GM04504 (cell line): ENCODE measurements around the gene CD109.
"Not testable (repeated sequence)": the region's sequence is repeated elsewhere in the genome, so short reads cannot be mapped to it uniquely, and the experiment has no call there.

Source experiments
- DNase-seq: peaks from one replicate; pipeline ENCODE4 v3.0.0-alpha.2; 2012; ENCODE audit warnings: low read depth

Gene CD109

DNA sequence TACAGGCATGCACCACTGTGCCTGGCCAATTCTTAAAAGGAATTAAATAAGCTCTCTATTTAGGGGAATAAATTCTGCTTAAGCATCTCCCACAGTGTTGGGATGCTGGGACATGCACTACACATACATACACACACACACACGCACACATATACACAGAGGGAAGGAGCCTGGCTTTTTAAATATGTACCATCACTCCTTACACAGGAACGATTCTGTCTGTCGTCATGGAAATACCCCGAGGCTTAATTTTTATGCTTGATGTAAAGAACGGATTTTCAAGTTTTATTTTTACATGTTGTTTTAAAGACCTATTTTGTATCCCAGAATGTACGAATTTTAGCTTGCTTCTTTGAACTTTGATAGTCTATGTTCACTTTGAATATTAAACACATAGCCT lies 95.3 kb downstream of the CD109 start:
- DNase-seq, result no peak

DNA sequence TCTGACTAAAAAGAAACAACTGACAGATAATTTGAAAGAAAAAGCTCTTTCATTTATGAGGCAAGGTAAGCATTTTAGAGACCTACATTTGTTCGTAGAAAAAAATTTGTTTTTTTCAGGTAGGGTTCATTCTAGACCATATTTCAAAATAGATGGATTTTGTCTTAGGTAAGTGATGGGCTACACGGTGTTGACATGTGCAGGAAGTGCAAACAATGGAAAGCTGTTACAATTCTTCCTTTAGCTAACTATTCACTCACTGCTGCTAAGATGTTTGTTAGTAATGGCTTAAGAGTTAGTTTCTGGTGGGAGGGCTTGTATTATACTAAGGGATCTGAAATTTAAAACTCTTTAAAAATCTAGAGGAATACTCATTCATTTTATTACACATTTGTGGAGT lies 96.7 kb downstream of the CD109 start:
- no peak for DNase-seq

DNA sequence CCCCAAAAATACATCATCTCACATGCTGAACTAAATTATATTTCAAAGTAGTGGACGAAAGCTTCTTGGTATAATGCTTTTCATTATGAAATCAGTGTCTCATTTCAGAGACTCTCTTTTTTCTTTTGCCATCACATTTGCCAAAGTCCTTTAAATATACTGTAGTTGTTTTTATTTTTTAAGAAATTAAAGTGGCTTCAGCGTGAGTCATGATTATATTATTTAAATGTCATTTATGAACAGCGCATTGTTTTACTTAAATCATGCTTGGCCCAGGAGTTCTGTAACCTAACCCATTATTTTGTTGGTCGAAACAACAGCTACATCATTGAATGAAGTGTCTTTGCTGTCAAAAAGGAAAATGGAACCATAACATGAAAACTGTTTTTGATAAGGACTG lies 100.9 kb downstream of the CD109 start:
- no peak for DNase-seq

DNA sequence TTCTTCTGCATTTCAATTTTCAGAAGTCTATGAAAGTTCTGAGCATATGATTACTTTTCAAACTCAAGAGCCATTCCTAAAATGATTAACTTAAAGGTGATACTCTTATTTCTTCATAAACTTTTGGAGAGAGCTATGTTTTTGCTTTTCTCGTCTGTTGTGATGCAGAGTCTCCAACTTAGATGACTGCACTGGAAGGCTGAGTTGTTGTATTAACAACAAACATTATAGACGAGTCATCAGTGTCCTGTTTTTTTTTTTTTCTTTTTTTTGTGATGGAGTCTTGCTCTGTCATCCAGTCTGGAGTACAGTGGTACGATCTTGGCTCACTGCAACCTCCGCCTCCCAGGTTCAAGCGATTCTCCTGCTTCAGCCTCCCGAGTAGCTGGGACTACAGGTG lies 101.9 kb downstream of the CD109 start:
- no peak for DNase-seq

DNA sequence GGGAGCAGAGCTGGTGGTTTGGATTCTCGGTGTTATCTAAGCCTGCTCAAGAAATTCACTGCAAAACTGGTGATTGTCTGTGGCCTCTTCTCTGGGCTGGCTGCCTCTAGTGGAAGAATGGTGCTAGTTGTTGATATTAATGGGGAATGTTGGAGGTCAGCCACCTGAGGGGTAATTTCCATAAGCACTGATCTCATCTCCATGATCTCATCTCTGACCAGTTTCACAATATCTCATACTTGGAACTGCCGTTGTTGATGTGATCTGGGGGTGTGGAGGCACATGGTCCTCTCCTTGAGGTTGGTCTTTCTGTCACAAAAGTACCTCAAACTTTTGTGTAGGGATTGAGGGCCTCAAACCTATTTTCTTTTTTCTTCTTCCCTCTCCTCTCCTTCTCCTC lies 102.6 kb downstream of the CD109 start:
- DNase-seq, result peak; percentile 95

DNA sequence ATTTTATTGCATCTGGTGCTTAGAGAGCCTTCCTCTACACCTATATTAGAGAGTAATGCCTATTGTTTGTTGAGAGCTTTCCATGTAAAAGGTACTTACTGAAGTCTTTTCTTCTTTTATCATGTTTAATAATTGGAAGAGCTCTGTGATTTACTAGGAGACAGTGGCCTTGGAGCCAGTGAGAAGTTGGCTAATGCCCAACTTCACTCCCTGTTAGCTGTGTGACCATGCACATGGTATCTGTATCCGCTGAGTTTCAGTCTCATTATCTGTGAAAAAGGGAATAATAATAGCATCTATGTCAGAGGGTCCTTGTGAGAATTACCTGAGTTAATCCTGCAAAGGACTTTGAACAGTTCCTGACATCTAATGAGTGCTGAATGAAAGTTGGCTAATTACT lies 105.0 kb downstream of the CD109 start:
- DNase-seq, result no peak

DNA sequence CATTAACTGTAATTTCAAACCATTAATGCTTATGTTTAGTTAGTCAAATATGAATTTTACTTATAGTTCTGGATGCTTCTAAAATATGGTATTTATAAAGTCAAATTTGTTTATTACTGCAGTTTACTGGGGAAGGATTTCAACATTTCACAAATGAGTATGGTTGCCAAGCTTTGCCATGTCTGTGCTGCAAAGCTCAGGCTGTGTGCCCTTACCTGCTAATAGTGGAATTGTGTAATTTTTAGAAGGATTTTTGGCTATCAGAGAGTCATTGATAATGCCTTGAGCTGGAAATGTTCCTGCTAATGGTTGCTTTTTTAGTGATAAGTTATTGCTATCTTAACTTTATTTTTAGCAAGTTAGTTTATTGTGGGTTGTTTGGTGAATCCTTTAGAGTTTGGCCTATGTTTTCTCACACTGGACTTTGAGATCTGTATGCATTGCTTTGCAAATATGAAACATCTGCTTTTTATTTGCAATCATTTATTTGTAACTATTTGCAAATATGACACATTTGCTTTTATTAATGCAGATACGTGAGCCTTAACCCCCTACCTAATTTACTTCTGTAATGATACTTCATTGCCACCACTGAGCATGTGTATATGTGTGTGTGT lies 105.8 kb downstream of the CD109 start:
- no peak for DNase-seq

DNA sequence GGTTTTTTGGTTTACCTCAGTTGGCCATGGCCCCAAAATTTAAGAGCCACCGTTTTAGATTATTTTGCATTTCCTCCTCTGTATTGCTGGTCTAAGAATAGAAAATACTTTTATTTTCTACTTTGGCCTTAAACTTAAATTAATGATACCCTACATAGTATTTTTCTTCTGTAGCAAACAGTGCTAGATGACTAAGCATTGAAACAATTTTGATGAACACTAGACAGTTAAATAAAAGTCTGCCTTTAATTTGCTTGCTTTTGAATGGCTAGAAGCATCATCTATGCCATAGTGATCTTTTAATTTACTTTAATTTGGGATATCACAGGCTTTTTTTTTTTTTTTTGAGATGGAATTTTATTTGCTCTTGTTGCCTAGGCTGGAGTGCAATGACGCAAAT lies 106.4 kb downstream of the CD109 start:
- no peak for DNase-seq

DNA sequence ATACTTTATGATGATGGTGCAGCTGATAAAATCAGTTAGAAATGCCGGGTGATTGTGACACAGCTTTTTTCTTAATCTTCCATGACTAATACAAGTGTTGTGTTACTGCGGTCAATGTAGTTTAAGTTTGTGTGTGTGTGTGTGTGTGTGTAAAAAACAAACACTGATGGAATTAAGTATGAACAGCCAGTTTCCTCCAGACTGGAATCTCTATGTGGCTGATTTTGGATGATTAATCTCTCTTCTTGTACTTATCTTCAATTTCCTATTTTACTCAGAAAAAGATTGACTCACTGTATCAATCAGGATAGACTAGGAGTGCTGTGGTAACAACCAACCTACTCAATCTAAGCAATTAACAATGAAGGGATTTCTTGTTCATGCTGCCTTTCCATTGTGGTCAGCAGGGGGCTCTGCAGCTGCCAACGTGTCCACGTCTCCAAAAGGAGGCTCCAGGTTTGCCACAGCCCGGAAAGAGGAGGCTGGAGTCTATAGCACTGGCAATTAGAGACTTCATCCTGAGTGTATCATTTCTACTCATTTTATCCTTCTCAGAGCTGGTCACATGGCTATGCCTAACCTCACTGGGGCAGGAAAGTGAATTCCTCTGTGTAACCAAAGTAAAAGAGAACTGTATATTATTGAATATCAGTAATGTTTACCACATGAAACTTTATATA lies 107.7 kb downstream of the CD109 start:
- DNase-seq, result peak; percentile 85

DNA sequence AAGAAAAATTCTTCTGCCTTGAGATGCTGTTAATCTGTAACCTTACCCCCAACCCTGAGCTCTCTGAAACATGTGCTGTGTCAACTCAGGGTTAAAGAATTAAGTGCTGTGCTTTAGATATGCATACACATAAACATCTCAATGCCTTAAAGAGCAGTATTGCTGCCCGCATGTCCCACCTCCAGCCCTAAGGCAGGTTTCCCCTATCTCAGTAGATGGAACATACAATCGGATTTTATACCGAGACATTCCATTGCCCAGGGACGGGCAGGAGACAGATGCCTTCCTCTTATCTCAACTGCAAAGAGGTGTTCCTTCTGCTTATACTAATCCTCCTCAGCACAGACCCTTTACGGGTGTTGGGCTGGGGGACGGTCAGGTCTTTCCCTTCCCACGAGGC lies 109.2 kb downstream of the CD109 start:
- not testable (repeated sequence) for DNase-seq

DNA sequence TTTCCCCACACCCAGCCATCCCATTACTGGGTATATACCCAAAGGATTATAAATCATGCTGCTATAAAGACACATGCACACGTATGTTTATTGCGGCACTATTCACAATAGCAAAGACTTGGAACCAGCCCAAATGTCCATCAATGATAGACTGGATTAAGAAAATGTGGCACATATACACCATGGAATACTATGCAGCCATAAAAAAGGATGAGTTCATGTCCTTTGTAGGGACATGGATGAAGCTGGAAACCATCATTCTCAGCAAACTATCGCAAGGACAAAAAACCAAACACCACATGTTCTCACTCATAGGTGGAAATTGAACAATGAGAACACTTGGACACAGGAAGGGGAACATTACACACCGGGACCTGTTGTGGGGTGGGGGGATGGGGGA lies 110.0 kb downstream of the CD109 start:
- not testable (repeated sequence) for DNase-seq

DNA sequence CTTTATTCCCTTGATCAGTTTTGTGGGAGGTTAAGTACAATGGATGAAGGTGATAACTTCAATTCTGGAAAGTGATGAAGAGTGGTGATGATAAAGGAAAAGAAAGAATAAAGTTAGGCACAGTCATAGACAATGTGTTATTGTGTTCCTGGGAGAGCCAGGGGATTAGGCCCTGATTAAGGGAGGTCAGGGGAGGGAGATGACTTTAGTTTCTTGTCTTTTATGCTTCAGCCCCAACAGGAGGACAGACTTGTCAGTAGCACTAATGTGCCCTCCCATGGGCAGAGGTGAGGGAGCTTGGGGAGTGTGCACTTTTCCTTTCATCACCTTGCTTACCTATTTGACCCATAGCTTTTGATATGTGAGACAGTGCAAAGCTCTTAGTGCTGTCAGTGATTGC lies 115.7 kb downstream of the CD109 start:
- no peak for DNase-seq

DNA sequence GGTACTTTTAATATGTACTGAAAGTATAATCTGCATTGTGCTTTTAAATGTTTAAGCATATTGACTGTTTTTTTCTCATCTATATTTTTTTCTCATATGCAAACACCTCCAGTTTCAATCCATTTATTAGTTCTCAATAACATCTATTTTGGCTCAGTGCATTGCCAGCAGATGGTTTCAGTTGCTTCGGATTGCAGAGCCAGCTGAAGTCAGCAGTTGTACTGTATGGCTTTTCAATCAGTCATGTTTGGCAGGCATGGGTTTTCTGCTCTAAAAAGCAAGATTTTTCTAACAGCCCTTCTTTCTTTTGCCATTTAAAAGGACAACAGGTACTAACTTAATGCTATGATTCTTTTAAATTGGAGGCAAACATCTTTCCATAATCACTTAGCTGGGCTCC lies 121.2 kb downstream of the CD109 start:
- DNase-seq, result no peak

DNA sequence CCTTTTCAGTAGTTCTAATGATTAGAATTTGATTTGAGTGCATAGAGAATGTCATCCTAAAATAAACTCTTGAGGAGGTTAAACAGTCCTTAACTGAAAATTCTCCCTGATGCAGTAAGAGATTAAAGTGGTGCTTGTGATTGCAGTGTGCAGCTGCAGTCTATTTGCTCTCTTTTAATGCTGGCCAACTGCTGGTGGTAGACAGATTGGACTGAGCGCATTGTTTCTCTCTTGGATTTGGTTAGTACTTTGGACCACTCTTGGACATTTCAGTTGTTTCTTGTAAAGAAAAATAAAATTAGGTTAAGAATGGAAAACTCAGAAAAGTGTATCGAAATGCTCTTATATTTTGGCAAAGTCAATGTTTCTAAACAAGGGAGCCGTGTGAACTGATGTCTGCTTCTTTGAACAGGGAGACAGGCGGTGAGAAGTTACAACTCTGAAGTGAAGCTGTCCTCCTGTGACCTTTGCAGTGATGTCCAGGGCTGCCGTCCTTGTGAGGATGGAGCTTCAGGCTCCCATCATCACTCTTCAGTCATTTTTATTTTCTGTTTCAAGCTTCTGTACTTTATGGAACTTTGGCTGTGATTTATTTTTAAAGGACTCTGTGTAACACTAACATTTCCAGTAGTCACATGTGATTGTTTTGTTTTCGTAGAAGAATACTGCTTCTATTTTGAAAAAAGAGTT lies 127.2 kb downstream of the CD109 start:
- no peak for DNase-seq

DNA sequence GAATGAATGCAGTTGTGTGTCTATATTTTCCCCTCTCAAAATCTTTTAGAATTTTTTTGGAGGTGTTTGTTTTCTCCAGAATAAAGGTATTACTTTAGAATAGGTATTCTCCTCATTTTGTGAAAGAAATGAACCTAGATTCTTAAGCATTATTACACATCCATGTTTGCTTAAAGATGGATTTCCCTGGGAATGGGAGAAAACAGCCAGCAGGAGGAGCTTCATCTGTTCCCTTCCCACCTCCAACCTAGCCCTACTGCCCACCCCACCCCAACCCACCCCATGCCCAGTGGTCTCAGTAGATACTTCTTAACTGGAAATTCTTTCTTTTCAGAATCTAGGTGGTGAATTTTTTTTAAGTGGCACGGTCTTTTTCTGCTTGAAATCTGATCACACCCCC lies 127.8 kb downstream of the CD109 start:
- DNase-seq, result no peak

DNA sequence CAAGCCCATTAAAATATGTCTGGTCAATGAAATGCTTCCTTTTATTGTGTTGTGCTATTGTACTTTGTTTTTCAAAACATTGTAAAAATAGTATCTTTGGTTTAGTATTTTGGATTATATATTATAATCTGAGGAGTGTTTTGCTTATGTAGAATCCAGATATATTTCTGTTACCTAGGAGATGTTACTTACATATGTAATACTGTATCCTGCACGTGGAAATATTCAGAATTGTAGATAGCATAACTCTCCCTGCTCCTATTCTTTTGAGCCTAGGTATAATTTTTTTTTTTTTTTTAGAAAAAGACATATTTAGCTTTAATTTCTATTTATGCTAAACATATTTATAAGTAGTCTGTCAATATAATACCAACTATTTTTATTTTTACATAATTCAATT lies 130.6 kb downstream of the CD109 start:
- DNase-seq, result no peak

DNA sequence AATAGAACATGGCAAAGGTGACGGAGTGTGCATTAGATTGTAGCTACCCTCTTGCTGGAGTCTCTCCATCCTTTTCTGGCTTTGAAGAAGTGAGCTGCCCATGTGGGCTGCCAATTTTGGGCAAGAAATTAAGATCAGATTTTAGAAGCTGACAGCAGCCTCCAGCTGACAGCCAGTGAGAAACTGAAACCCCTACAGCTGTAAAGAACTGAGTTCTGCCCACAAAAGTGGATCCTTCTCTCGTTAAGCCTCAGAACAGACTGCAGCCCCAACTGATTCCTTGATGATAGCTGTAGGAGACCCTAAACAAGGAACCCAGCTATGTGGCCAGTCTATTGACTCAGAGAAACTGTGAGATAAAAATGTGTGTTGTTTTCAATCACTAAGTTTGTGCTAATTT lies 134.1 kb downstream of the CD109 start:
- DNase-seq, result no peak

DNA sequence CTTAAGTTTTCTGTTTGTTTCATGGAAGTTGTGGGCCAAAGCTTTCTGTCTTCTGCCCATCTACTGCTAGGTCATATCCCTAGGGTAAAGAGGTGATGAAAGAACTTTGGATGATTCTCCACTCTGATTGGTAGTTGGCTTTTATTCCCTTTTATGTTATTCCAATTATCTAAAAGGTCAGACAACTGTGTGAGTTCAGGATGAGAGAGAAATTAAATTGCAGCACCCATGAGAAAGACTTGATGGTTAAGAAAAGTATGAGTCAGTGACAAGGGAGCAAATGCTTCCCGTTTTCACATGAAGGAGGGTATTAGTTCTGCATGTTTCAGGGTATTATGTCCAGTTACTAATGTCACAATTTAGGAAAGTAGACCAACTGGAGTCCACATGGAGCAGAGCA lies 136.3 kb downstream of the CD109 start:
- DNase-seq, result peak; percentile 13

DNA sequence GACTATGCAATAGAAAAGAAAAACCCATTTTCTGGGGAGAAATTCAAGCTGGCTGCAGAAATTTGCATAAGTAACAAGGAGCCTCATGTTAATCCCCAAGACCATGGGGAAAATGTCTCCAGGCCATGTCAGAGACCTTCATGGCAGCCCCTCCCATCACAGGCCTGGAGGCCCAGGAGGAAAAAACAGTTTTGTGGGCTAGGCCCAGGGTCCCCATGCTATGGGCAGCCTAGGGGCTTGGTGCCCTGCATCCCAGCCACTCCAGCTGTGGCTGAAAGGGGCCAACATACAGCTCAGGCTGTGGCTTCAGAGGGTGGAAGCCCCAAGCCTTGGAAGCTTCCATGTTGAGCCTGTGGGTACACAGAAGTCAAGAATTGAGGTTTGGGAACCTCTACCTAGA lies 148.7 kb downstream of the CD109 start:
- DNase-seq, result not testable (repeated sequence)

DNA sequence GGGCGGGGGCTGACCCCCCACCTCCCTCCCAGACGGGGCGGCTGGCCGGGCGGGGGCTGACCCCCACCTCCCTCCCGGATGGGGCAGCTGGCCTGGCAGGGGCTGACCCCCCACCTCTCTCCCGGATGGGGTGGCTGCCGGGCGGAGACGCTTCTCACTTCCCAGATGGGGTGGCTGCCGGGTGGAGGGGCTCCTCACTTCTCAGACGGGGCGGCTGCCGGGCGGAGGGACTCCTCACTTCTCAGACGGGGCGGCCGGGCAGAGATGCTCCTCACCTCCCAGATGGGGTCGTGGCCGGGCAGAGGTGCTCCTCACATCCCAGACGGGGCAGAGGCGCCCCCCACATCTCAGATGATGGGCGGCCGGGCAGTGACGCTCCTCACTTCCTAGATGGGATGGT lies 155.0 kb downstream of the CD109 start:
- not testable (repeated sequence) for DNase-seq

DNA sequence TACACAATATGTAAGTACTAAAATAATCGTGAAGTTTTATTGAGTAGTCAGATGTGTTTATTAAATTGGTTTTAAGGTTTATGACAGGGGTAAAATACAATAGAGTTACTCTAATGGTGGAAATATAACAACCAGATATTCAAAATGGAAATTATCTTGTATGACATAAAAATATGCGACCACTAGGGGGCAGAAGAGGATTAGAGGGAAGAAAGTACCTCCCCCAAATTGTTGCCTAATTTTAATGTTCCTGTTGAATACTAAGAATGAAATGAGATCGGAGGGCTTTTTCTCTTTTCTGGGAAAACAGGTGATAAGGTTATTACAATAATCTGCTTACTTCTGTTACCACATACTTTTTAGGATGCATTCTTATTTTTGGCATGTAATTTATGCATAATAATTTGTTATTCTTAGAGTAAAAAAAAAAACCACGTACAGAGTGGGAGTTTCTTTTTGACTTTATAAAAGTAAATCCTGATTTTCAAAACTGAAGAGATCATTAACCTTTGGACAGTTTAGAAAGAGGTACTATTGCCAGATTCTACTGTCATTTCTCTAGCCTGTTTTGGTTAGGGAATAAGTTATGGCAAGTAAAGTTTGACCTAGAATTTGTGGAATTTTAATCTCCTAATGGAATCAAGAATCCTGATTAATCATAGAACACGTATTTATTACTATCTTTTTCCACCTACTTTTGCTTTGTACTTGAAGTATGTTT lies 159.2 kb downstream of the CD109 start:
- DNase-seq, result peak; percentile 44

DNA sequence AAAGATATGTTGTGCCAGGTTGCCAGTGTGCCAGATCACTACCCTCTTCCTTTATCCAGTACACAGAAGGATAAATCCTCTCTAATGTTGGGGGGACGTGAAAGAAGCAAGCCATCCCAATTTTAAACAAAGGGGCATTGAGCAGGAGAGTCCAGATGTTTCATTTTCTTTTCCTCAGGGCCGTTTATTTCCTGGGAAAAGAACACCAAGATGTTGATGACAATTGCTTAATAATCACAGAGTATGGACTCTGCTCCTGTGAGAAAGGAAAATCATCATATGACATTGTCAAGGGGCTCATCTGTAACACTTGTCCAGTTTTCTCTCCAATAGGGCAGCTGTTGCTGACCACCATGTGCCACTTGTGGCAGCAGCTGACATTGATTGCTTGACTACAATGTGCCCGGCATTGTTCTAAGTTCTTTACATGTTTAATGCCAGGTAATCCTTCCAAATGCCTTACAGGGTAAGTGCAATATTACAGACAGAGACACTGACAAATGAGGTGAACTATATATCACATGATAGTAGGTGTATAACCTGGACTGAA lies 161.4 kb downstream of the CD109 start:
- DNase-seq, result no peak

DNA sequence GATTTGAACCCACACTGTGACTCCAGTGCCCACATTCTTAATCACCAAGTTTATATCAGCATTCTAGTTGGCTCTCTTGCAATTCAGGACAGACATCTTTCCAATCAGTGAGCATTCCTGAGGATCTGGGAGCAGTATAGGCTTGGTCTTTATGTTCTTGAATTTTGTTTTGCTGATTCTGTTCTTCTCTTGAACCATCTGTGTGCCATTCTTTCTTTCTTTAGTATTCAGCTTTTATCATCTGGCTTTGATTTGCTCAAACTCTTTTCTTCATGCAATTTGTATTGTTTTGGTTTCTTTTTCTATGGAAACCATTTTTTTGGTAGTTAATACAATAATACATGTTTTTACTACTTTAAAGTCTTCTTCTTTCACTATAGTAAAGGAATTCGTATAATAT lies 162.4 kb downstream of the CD109 start:
- no peak for DNase-seq
